Small intestine (tissue), 7 donors: Measurements from ENCODE around the gene GBX1. TPM values are rescaled to one million over a fixed set of nuclear protein-coding genes. Genes with fewer than 3 reads are reported as not detected.

Experiments
- DNase-seq, 2 donors: peaks; one replicate each; pipeline versions ENCODE4 v3.0.0 to v3.0.0-alpha.2; 2013
- FAIRE-seq: peaks from 2 replicates; lab custom pipeline; 2012; peaks lifted over from hg19 to GRCh38; lab: Jason Lieb, UNC
- H3K27ac ChIP-seq, 3 donors: one replicate each; pipeline ENCODE4 v1.5.1; 2013; ENCODE audit warnings: low read length in 2 of 3, mild to moderate bottlenecking in 2 of 3, control low read depth in 1 of 3, inconsistent platforms in 1 of 3, low read depth in 1 of 3, moderate library complexity in 1 of 3
- H3K27me3 ChIP-seq, 3 donors: one replicate each; pipeline ENCODE4 v1.6.1; 2013; ENCODE audit warnings: low read length in 3 of 3, inconsistent platforms in 1 of 3; ENCODE audit not compliant: control insufficient read depth in 3 of 3, insufficient read depth in 3 of 3
- H3K36me3 ChIP-seq, 3 donors: one replicate each; pipeline ENCODE4 v1.6.1; 2013; ENCODE audit warnings: low read length in 3 of 3, inconsistent platforms in 1 of 3, low read depth in 1 of 3, mild to moderate bottlenecking in 1 of 3, moderate library complexity in 1 of 3; ENCODE audit not compliant: control insufficient read depth in 3 of 3, insufficient read depth in 2 of 3
- H3K4me1 ChIP-seq, 3 donors: one replicate each; pipeline ENCODE4 v1.6.1; 2013; ENCODE audit warnings: low read length in 2 of 3, inconsistent platforms in 1 of 3, low read depth in 1 of 3, mild to moderate bottlenecking in 1 of 3, moderate library complexity in 1 of 3; ENCODE audit not compliant: control insufficient read depth in 3 of 3, insufficient read depth in 2 of 3
- H3K4me3 ChIP-seq, 3 donors: one replicate each; pipeline ENCODE4 v1.5.1; 2013; ENCODE audit warnings: low read length in 3 of 3, control low read depth in 1 of 3, inconsistent platforms in 1 of 3, low read depth in 1 of 3, mild to moderate bottlenecking in 1 of 3, moderate library complexity in 1 of 3
- H3K9me3 ChIP-seq, 2 donors: one replicate each; pipeline ENCODE4 v1.6.1; 2013; ENCODE audit warnings: low read depth in 1 of 2, low read length in 1 of 2; ENCODE audit not compliant: control insufficient read depth in 2 of 2, insufficient read depth in 1 of 2
- WGBS, 3 donors: extraction: QIAGEN DNeasy Blood & Tissue Kit; methylation state at CpG; one replicate each; pipeline ENCODE4 v1.1.7; 2013; 5-methylcytosine and 5-hydroxymethylcytosine counted together
- polyA plus RNA-seq, 4 donors: library from polyadenylated mRNA; stranded (reverse) in 3 of 4; unstranded in 1 of 4; fragments of 200-250 nt in 3 of 4; fragments of 120-200 nt in 1 of 4; gene quantifications; one replicate each; pipeline versions ENCODE4 v1.2.1 to v1.2.3, GENCODE V29; 2013
- donor health status: healthy with polysubstance abuse.
- donor health status: control.
- donor health status: control.
- donor health status: Bipolar disorder and iron deficiency.
- donor health status: healthy.

Gene GBX1
- polyA plus RNA-seq, 4 donors: 0.06 TPM; not detected in 3

DNA sequence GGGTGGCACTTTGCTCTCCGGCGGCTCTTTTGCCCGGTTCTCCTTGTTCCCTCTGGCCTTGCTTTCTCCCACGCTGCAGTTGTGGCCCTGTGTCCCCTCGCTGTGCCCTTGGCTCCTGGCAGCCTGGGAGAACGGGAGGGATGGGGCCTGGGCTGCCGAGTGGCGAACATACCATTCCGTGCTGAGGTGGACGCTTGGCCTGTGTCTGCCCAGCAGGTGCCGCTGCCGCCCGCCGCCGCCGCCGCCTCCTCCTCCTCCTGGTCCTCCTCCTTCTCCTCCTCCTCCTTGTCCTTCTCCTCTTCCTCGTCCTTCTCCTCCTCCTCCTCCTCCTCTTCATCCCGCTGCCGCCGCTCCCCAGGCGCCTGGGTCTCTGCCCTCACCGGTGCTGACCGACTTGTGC, 45.2 kb downstream of the GBX1 start:
- H3K27ac ChIP-seq: no peak overlapping the region
- DNase-seq: no peak
- no peaks in the 10 kb centered on the region for H3K27me3 ChIP-seq
- peaks cover 0 to 16% (median 0%) of the 10 kb centered on the region in 3 donors for H3K4me1 ChIP-seq
- 85 to 90% (median 89%) methylated on average over 22 to 24 of the region's 24 CpGs for WGBS, 3 donors
- H3K9me3 ChIP-seq: no peaks in the 10 kb centered on the region
- no peak for FAIRE-seq
- H3K4me3 ChIP-seq: no peak overlapping the region
- H3K36me3 ChIP-seq: peaks cover 3 to 86% (median 5%) of the 10 kb centered on the region in 3 donors

DNA sequence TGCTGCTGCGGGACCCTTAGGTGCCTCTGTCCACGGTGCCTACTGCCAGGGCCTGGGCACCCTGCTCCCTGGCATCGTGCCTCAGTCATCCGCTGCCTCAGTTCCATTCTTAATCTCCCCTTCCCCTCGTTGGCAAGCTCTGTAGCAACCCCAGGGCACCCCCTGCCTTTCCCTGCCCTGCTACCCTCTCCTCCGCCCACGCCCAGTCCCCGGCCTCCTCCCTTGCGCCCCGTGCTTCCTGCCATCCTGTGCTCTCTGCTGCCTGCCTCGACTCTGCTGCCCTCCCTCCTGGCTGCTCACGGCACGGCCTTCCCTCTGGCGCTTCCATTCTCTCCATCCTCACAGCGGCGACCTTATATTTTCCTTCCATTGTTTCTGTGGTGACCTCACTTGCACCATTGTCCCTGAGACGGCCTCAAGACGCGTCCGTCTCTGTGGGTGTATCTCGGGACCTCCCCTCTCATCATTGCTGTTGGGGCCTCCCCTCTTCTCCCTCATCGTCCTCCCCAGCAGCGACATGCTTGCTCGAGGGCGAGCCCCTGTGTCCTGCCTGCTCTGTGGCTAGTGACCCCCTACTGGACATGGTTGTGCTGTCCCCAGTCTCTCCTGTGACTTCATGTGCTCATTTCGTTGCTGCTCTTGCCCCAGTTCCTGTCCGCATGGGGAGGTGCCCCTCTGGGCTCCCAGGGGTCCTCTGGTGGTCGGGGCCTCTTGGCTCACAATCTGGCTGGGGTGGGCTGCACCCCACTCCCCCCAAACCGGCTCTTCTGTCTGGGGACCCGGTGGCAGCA, 45.9 kb downstream of the GBX1 start:
- Histone ChIP-seq H3K36me3 (peaks cover 3 to 85% (median 5%) of the 10 kb centered on the region in 3 donors), H3K27ac (no peak overlapping the region), H3K27me3 (no peaks in the 10 kb centered on the region), H3K4me3 (no peak overlapping the region), H3K4me1 (peaks cover 0 to 14% (median 0%) of the 10 kb centered on the region in 3 donors), H3K9me3 (no peaks in the 10 kb centered on the region)
- WGBS, 3 donors: 83 to 86% (median 85%) methylated on average over 29 to 30 of the region's 30 CpGs
- DNase-seq: no peak
- FAIRE-seq: no peak

DNA sequence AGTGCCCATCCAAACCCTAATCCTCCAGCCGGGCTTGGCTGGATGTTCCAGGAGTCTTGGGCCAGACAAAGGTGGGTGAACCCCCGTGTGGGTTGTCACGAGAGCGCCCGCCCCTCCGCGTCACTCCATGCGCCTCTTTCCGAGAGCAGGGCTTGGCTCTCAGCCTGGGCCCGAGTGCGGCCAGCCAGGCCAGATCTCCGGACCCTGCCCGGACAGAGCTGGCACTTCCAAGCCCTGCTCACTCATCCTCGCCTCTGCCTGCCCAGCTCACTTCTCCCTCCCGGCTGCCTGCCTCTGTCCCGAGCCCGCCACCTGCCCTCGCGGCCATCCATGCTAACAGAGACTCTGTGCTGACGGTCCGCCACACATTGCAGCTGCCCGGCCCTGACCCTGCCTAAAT, 46.6 kb downstream of the GBX1 start:
- H3K4me3 ChIP-seq: no peak overlapping the region
- H3K36me3 ChIP-seq: peaks cover 3 to 87% (median 5%) of the 10 kb centered on the region in 3 donors
- no peaks in the 10 kb centered on the region for H3K9me3 ChIP-seq
- no peak overlapping the region for H3K27ac ChIP-seq
- DNase-seq (no peak), FAIRE-seq (no peak)
- H3K4me1 ChIP-seq: peaks cover 0 to 11% (median 0%) of the 10 kb centered on the region in 3 donors
- H3K27me3 ChIP-seq: no peaks in the 10 kb centered on the region
- 89 to 92% (median 92%) methylated on average over 22 of the region's 22 CpGs for WGBS, 3 donors

DNA sequence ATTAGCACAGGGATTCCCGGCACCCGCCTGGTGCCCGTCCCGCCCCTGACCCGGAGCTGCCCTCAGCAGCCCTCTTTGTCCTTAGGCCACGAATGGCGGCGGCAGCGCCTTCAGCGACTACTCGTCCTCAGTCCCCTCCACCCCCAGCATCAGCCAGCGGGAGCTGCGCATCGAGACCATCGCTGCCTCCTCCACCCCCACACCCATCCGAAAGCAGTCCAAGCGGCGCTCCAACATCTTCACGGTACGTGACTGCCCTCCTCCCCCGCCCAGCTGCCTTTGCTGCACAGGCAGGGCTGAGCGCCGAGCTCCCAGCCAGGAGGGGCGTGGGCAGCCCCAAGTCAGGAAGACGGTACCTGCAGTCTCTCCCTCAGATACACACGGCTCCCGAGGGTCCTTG, 47.6 kb downstream of the GBX1 start:
- no peak for DNase-seq
- WGBS, 3 donors: 92 to 95% (median 94%) methylated on average over 25 to 27 of the region's 27 CpGs
- H3K36me3 ChIP-seq: peaks cover 3 to 82% (median 5%) of the 10 kb centered on the region in 3 donors

DNA sequence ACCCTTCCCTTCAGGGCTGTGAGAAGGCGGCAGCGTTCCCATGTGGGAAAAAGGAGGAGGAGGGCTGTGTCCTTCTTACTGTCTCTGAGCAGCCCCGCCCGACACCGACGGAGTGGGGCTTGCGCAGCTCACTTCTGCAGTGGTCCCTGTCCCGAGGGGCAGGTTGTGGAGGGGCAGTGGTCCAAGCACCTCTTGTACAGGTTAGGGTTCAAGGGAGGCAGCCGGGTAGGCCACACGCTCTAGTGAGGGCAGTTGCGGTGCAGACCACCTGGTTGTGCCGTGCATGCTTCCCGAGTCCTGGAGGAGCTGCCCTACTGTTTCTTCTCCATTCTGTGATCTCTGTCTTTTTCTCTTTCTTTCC, 48.5 kb downstream of the GBX1 start:
- Histone ChIP-seq H3K4me1 (peaks cover 0 to 9% (median 0%) of the 10 kb centered on the region in 3 donors), H3K27ac (no peak overlapping the region), H3K4me3 (no peak overlapping the region), H3K9me3 (no peaks in the 10 kb centered on the region), H3K27me3 (no peaks in the 10 kb centered on the region), H3K36me3 (peaks cover 3 to 77% (median 5%) of the 10 kb centered on the region in 3 donors)
- DNase-seq (no peak), FAIRE-seq (no peak)
- 90 to 97% (median 94%) methylated on average over 13 of the region's 13 CpGs for WGBS, 3 donors

More for the DNA sequence above, 47.6 kb downstream of the GBX1 start:
- peaks cover 0 to 6% (median 0%) of the 10 kb centered on the region in 3 donors for H3K4me1 ChIP-seq
- H3K27me3 ChIP-seq: no peaks in the 10 kb centered on the region
- H3K27ac ChIP-seq: no peak overlapping the region
- no peak overlapping the region for H3K4me3 ChIP-seq
- FAIRE-seq: no peak
- no peaks in the 10 kb centered on the region for H3K9me3 ChIP-seq

DNA sequence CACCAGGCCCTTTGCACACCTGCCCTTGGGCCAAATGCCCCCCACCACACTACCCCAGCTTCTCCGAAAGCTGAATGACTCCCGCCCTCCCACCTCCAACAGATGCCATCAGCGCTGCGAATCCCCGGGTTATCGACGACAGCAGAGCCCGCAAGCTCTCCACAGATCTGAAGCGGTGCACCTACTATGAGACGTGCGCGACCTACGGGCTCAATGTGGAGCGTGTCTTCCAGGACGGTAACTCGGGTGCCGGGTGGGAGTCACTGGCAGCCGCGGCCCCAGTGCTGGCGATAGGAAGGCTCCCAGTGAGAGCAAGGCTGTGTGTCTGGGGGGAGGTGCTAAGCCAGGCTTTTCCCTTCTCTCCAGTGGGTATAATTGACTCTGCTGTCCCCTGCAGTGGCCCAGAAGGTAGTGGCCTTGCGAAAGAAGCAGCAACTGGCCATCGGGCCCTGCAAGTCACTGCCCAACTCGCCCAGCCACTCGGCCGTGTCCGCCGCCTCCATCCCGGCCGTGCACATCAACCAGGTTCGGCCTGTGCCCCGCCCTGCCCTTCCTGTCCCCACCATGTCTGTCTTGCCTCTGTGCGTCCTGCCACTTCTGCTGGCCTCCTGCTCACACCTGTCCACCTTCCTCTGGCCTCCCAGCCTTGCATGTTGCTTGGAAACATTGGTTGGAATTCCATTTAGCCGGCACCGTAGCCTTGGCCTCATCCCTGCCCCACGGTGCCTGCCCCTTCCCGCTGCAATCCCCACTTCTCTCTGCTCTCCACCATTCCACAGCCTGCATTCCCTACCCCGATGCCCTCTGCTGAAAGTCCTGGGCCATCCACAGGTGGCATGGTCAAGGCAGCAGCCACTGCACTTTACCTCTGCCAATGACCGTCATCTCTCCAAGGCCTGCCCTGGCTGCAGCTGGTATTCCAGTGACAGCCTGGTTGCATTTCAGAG, 49.1 kb downstream of the GBX1 start:
- no peak overlapping the region for H3K4me3 ChIP-seq
- FAIRE-seq: no peak
- H3K27ac ChIP-seq: no peak overlapping the region
- 93 to 96% (median 96%) methylated on average over 37 to 38 of the region's 38 CpGs for WGBS, 3 donors
- peaks cover 3 to 78% (median 5%) of the 10 kb centered on the region in 3 donors for H3K36me3 ChIP-seq
- H3K9me3 ChIP-seq: no peaks in the 10 kb centered on the region
- H3K27me3 ChIP-seq: peaks cover 0 to 5% (median 0%) of the 10 kb centered on the region in 3 donors
- DNase-seq: no peak
- H3K4me1 ChIP-seq: peaks cover 0 to 16% (median 0%) of the 10 kb centered on the region in 3 donors

DNA sequence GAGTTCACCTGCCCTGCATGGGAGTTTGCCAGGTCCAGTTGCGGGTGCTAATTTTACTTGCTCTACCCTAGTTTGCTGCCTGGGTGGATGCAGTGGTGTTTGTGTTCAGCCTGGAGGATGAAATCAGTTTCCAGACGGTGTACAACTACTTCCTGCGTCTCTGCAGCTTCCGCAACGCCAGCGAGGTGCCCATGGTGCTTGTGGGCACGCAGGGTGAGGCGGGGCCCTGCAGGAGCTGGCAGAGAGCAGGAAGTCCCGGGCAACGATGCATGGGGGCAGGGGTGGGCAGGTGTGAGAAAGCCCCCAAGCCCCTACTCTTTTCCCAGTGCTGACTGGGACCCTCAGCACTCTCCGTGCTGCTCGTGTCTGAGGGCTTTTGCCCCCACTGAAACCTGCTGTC, 49.9 kb downstream of the GBX1 start:
- Histone ChIP-seq H3K27me3 (peaks cover 0 to 5% (median 0%) of the 10 kb centered on the region in 3 donors), H3K27ac (no peak overlapping the region), H3K36me3 (peaks cover 3 to 76% (median 5%) of the 10 kb centered on the region in 3 donors), H3K4me3 (no peak overlapping the region), H3K9me3 (no peaks in the 10 kb centered on the region), H3K4me1 (peaks cover 0 to 16% (median 0%) of the 10 kb centered on the region in 3 donors)
- DNase-seq (no peak), FAIRE-seq (no peak)
- WGBS, 3 donors: 82 to 87% (median 83%) methylated on average over 12 of the region's 12 CpGs
